Activated CD8-positive, alpha-beta memory T cell treated with anti-CD3 and anti-CD28 coated beads, Interleukin-2, amount 50 U/mL, for 4 hours (primary cell): ENCODE measurements around the gene NT5DC2.
"Not testable (repeated sequence)": the region's sequence is repeated elsewhere in the genome, so short reads cannot be mapped to it uniquely, and the experiment has no call there.

ENCODE experiments used
- DNase-seq: peaks from one replicate; pipeline ENCODE4 v3.0.0-alpha.2; 2020

Gene NT5DC2

GRCh38 chr3:52536369-52537164, 2.9 kb upstream of the NT5DC2 start, which contains the start of gene UQCC5:
Gene UQCC5 (plus strand): TSS chr3:52536605. CDS start chr3:52536756, 151 bp downstream.
- DNase-seq = peak; percentile 97

DNA sequence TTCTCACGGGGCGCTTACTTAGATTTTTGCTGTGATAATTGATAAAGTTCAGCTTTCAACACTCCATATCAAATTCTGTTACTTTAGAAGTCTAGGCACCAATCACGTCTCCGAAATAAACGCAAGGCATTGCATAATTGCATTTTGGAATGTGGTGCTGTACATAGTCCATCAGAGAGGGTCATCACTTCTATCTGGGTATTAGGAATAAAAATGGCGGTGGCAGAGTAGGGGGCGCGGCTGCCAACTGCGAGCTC, 2.4 kb upstream of the NT5DC2 start:
- no peak for DNase-seq

DNA sequence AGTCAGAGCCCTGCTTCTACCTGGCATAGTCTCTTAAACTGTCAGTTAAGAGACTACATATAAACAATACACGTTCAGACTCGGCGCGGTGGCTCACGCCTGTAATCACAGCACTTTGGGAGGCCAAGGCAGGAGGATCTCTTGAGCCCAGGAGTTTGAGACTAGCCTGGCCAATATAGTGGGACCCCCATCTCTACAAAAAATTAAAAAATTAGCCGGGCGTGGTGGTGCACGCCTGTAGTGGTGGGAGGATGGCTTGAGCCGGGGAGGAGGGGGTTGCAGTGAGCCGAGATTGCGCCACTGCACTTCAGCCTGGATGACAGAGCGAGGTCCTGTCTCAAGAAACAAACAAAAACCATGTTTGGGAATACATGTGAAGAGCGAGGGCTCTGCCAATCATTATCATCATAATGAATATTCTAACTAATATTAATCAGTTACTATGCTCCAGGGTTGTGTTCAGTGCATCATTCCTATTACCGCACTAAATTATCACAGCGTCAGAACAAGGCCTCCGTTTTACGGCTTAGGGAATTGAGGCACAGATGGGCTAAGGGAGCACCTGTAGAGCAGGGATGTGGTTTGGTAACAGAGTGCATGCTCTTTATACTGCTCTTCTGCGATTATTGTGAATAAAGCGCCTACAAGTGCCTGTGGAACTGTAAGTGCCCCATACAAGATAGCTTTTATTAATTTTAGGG, 1.9 kb upstream of the NT5DC2 start:
- peak; percentile 12 for DNase-seq

- peak; percentile 22 for DNase-seq
Observed at GRCh38 chr3:52534281-52535183, 875 bp upstream of the NT5DC2 start.

GRCh38 chr3:52532838-52533622, 627 bp downstream of the NT5DC2 start:
- DNase-seq = peak; percentile 35

DNA sequence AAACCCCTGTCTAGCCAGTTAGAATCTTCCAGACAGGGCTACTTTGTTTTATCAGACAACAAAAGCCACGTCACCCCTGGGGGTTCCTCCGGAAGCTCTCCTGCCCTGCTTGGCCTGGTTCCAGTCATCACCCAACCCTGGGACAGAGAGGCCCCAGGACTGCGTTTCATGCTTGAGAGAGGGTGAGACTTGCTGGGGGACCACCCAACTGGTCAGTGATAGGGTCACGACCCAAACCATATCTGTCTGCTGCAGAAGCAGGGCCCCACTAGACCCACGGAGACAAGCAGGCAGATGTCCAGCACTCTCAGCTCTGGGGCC, 1.2 kb downstream of the NT5DC2 start:
- peak; percentile 38 for DNase-seq

- DNase-seq = peak; percentile 14
Observed at GRCh38 chr3:52531860-52532516, 1.7 kb downstream of the NT5DC2 start.

DNA sequence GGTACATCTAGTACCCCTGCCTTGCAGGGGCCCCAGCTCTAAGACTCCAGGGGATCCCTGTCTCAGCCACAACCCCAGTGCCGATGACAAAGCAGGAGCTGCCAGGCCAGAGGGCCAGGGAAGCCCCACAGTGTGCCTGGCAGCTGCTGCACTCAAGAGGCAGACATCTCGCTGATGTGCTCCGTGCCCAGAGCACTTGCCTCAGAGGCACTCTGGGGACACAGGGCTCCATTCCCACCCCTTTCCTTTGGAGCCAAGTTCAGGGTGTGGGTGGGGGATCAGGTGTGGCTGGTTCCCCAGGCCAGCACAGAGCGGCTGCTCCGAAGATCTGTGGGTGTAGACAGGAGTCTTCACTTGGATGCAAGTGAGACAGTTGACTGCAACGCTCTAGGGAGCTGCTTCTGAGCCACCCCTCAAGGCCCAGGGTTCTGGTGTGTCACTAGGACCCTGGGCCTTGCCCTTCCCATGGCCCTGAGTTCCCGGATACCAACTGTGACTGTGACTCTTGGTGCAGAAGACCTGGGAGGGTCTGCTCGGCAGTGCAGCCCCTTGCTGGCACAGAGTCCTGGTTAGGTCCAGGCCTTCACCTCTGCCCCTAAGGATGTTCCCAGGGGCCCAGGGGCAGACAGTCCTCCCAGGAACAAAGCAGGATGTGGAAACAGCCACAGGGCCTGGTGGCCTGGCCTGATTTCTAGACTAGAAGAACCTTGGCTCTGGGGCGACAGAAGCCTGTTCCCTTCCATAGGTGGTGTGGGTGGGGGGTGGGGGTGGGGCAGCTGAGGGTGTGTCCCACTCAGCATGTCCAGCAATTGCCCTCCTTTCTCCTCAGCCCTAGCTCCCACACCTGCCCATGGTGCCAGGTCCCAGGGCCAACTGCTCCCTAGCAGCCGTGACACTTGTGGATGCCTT, 2.5 kb downstream of the NT5DC2 start:
- peak; percentile 13 for DNase-seq

- peak; percentile 12 for DNase-seq
Observed at GRCh38 chr3:52529376-52530333, 4.0 kb downstream of the NT5DC2 start.

GRCh38 chr3:52528586-52529375, 4.9 kb downstream of the NT5DC2 start:
- DNase-seq = peak; percentile 13

DNA sequence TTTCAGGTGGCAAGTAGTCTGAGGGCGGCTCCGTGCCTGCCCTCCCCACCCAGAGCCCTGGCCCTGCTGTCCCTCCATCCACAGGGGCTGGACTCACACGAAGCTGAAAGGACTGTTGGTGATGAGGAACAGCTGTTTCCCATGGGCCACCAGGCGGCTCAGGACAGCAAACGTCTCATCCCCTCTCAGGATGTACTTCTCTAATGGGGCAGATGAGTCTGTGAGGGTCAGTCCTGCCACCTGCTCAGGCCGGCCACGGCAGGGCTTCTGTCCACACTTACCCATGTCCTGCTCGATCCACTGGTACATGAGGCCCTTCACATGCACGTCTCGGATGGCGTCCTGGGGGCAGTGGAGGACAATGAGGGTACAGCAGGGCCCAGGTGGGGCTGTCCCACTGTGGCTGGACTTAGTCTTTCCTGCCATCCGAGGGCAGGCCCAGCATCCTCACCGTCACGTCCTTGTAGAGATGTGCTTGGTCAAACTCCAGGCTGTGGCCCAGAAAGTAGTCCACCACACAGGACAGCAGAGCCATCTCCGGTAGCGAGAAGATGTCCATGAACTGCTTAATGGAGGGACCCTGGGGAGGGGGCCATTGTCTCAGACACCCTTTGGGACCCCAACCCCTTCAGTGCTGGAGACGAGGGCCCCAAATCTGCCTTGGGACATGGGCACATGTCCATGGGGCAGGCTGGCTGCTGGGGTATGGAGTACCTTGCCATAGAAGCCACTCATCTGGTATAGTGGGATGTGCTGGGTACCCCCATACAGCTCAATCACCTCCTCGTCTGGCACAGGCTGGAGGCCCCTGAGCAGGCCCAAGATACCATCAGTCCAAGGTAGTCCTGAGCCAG, 5.7 kb downstream of the NT5DC2 start:
- DNase-seq = peak; percentile 11

DNA sequence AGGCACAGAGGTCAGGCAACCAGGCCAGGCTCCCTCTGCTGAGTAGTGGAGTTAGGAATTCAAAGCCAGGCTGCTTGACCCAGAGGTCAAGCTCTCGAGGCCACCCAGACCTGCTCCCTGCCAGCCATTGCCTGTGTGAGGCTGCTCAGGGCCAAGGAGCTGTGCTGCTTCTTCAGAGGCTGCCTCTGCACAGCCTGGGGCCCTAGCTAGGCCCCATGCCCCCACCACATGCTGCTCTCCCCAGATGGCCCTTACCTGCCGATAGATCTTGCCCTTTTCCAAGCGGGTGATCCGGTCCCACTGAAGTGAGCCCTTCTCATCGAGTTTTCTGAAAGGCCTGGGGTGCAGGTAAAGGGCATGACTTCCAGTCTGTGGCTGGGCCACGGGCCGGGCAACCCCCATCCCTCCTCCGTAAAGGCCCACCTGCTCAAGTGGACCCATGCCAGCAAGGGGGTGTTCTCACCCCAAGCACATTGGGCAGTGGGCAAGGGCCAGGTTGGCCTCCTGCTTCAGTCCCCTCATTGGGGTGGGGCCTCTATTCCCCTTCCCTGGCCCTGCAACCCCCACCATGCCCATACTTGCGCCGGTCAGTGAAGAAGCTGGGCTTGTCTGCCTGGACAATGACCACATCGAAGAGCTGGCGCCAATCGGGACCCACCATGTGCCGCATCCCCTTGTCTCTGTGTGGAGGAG, 6.5 kb downstream of the NT5DC2 start:
- peak; percentile 9 for DNase-seq

GRCh38 chr3:52526671-52527038, 7.0 kb downstream of the NT5DC2 start:
- not testable (repeated sequence) for DNase-seq

DNA sequence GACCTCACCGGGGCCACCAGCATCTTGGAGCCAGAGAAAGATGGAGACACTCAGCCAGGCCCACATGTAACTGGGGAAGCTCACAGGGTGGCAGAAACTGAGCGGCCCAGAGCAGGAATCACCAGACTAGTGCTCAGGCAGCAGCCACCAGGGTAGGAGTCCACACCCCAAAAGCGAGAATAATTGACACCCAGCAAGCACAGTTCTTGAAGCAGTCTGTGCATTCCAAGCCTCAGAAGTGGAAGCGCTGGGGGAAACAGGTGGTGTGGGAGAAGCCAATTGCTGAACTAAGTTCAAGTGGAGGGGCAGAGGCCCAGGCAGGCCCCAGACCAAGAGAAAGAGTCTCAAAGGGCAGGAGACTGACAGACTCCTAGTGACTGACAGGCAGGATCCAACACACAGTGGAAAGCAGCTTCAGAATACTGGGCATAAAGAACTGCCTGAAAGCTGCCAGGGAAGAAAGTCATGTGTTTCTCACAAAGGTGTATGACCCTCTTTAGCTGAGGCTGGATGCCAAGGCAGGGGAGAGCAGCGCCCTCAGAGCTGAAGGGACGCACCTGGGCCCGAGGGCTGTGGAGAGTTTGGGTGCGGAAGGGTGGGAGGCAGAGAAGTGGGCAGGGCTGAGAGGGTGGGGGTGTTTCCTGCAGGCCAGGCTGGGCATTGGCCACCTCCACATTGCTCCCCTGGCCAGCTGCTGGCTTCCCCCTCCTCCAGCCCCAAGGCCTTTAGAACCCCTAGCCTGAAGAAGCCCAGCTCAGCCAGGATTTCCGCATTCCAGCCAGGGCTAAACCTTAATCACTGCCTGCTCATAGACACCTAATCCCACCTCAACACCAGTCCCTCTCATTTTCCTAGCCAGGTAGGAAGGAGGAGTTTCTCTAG, 7.7 kb downstream of the NT5DC2 start:
- no peak for DNase-seq

DNA sequence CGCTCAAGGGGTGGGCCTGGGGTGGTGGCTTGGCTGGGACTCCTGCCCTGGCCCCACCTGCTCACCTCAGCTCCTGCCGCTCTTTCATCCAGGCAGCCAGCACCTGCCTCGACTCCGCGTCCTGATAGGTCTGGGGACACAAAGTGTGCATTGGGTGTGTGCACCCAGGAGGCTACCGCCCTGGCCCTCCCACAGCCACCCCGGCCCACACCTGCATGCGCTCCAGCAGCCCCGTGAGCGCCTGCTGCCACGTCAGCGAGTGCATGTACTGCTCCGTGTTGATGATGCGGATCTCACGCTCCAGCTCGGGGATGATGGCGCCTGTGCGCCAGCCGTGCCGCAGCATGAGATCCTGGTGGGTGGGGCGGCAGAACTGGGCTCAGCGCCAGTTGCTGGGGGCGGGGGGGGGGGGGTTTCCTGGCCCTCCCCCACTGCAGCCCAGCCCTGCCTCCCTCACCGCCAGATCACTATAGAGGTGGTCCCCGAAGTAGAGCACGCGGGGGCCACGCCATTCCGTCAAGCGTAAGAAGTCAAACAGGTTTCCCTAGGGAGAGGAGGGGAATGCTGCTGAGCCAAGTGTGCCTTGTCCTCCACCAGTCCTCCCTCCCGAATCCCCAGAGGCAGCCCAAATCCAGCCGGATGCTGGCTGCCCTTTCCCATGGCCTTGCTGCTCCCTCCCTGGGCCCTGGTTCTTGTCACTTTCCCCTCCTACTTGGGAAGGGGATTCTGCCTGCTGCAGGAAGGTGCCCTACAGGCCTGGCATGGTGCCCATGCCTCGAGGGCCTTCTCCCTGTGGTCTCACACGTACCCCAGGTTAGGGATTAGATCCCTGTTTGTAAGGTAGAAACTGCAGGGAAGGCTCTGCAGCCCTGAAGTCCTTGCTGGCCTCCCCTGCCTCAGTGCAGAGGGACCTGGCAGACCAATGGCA, 8.6 kb downstream of the NT5DC2 start:
- DNase-seq = no peak
